Right lobe of liver (tissue), 6 donors: ENCODE data around the gene C6orf15. TPM values are rescaled to one million over a fixed set of nuclear protein-coding genes. Genes with fewer than 3 reads are reported as not detected.

Experiments
- ATAC-seq, 4 donors: fragments of 200-7000 bp; cut with Tn5 transposase; one replicate each; pipeline ENCODE4 v1.9.1; 2020; ENCODE audit warnings: mild to moderate bottlenecking in 4 of 4, moderate library complexity in 4 of 4
- DNase-seq, 3 donors: peaks; one replicate each; pipeline ENCODE4 v3.0.0-alpha.2; 2020
- H3K27ac ChIP-seq, 3 donors: fragments of 200-600 bp; one replicate each; pipeline ENCODE4 v1.8.0; 2022
- H3K27me3 ChIP-seq, 2 donors: fragments of 200-600 bp; one replicate each; pipeline ENCODE4 v1.8.0; 2022
- H3K36me3 ChIP-seq, 4 donors: fragments of 200-600 bp; sonication (generic) in 1 of 4; one replicate each; pipeline versions ENCODE4 v1.5.1 to v1.8.0; 2017 to 2022; ENCODE audit warnings: control low read depth in 1 of 4
- H3K4me1 ChIP-seq, 4 donors: fragments of 200-600 bp; sonication (generic) in 1 of 4; one replicate each; pipeline versions ENCODE4 v1.5.1 to v1.8.0; 2017 to 2022; ENCODE audit warnings: control low read depth in 1 of 4
- H3K4me3 ChIP-seq, 3 donors: fragments of 200-600 bp; one replicate each; pipeline ENCODE4 v1.8.0; 2022
- H3K9me3 ChIP-seq, 4 donors: fragments of 200-600 bp; sonication (generic) in 1 of 4; one replicate each; pipeline versions ENCODE4 v1.5.1 to v1.8.0; 2017 to 2022; ENCODE audit warnings: control low read depth in 1 of 4
- POLR2A ChIP-seq: fragments of 450-650 bp; IDR thresholded peaks from one replicate; pipeline ENCODE4 v1.6.1; 2017; ENCODE audit warnings: antibody characterized with exemption, mild to moderate bottlenecking
- WGBS: methylation state at CpG from one replicate; pipeline ENCODE4 v1.1.6; 2018; ENCODE audit warnings: low coverage, low lambda C conversion rate; ENCODE audit not compliant: insufficient coverage; ENCODE audit errors: missing lambda C conversion rate; 5-methylcytosine and 5-hydroxymethylcytosine counted together
- intact Hi-C, 2 donors: fragments of 100-400 bp; cut with DNase I; formaldehyde crosslinking; loops; one replicate each; pipeline versions ENCODE4 v1.11.2 to v1.14.1; 2022
- long read RNA-seq: library from polyadenylated mRNA; unstranded; transcript quantifications from one replicate; pipeline ENCODE4 v2.0.0, GENCODE V29; 2019
- total RNA-seq, 6 experiments: library from RNA; depleted of rRNA in 2 of 6; stranded (reverse); fragments of >200 nt in 2 of 6; fragmentation: NEBNext Ultra II Directional in 3 of 6; extraction: Animal tissue kit (Norgen Biotek cat#: 25700) in 3 of 6; gene quantifications; one replicate each; pipeline versions ENCODE4 v1.1.0 to v1.2.4, GENCODE V29; 2016 to 2023
- TF ChIP-seq, protein P1 (sequence below), 4 donors: fragments of 200-600 bp in 3 of 4; fragments of 450-650 bp in 1 of 4; IDR thresholded peaks; one replicate each; pipeline versions ENCODE4 v1.5.1 to v1.8.0; 2016 to 2022; ENCODE audit warnings: antibody characterized with exemption in 4 of 4, mild to moderate bottlenecking in 2 of 4
- donor health status: DM: no; HTN: yes; CAD: no.
- donor health status: DM: no; HTN: no; CAD: no.
- donor health status: DM: no; HTN: no; CAD: no.
- donor health status: DM: no; HTN: yes; CAD: no.
- donor health status: DM: no; HTN: yes; CAD: no.

Gene C6orf15
- not detected for total RNA-seq
- long read RNA-seq, result 0 reads

DNA sequence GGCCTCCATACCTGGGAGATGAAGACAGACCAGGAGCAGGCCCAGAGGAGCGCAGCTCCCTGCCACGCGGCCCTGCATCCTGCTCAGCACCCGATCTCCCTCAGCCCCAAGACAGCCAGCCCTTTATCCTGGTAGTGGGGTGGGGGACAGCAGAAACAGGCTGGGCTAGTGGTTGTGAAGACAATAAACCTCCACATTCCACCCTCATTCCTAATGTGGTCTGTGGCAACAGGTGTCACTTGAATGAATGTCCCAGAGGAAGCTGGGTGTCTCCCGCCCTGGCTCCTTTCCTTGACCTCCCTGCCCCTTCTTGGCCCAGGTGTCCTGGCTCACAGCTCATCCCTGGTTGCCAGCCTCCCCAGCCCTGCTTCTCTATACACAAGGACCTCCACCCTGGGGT, at the start of gene C6orf15:
TSS of gene C6orf15 (minus strand) at position 98 of the 400 bp plus-strand sequence. CDS start at position 78, 20 bp downstream.
- ATAC-seq (peak in 1 of 4 donors; percentile 10), DNase-seq (no peak)
- Histone ChIP-seq H3K27ac (no peak within 1 kb of the TSS), H3K9me3 (no peaks in the 10 kb centered on the region), H3K36me3 (no peaks in the 10 kb centered on the region), H3K4me3 (no peak within 1 kb of the TSS), H3K4me1 (no peaks in the 10 kb centered on the region), H3K27me3 (no peaks in the 10 kb centered on the region)
- intact Hi-C loops, result no loop called here
- TF ChIP-seq, protein P1, sequence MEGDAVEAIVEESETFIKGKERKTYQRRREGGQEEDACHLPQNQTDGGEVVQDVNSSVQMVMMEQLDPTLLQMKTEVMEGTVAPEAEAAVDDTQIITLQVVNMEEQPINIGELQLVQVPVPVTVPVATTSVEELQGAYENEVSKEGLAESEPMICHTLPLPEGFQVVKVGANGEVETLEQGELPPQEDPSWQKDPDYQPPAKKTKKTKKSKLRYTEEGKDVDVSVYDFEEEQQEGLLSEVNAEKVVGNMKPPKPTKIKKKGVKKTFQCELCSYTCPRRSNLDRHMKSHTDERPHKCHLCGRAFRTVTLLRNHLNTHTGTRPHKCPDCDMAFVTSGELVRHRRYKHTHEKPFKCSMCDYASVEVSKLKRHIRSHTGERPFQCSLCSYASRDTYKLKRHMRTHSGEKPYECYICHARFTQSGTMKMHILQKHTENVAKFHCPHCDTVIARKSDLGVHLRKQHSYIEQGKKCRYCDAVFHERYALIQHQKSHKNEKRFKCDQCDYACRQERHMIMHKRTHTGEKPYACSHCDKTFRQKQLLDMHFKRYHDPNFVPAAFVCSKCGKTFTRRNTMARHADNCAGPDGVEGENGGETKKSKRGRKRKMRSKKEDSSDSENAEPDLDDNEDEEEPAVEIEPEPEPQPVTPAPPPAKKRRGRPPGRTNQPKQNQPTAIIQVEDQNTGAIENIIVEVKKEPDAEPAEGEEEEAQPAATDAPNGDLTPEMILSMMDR (IDR thresholded peaks at IDR 0.05), result no peak
- no peak for TF ChIP-seq POLR2A
- 100% methylated on average over 1 of the region's 5 CpGs for WGBS

DNA sequence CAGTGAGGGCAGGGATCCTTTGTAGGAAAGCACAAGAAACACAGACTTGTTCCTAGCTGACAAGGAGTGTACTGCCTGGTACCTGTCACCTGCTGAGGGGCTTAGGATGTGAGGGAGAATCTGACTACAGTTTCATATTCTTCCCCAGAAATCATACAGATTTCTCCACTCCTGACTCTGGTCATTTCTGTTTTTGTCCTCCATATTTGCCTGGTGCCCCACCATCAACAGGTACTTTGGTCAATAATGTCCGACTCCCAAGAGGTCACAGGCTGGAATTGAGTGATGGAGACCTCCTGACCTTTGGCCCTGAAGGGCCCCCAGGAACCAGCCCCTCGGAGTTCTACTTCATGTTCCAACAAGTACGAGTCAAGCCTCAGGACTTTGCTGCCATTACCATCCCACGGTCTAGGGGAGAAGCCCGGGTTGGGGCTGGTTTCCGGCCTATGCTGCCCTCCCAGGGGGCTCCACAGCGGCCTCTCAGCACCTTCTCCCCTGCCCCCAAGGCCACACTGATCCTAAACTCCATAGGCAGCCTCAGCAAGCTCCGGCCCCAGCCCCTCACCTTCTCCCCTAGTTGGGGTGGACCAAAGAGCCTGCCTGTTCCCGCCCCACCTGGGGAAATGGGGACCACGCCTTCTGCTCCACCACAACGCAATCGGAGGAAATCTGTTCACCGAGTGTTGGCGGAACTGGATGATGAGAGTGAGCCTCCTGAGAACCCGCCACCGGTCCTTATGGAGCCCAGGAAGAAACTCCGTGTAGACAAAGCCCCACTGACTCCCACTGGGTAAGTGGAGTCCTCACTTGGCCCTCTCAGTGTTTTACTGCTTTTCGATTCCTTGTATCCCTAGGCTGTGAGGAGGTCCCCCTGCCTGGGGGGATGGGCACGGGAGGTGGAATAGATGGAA, 49.1 kb upstream of the C6orf15 start:
- WGBS, result 93% methylated on average over 12 of the region's 19 CpGs
- ATAC-seq (no peak), DNase-seq (no peak)
- H3K27ac ChIP-seq, result no peak overlapping the region
- no peaks in the 10 kb centered on the region for H3K9me3 ChIP-seq
- H3K4me3 ChIP-seq, result no peak overlapping the region
- H3K27me3 ChIP-seq, result no peaks in the 10 kb centered on the region
- intact Hi-C loops, result no loop called here
- peaks cover 0 to 8% (median 0%) of the 10 kb centered on the region in 4 donors for H3K4me1 ChIP-seq
- H3K36me3 ChIP-seq, result no peaks in the 10 kb centered on the region
- TF ChIP-seq, protein P1 (IDR thresholded peaks at IDR 0.05), result no peak
- no peak for TF ChIP-seq POLR2A

DNA sequence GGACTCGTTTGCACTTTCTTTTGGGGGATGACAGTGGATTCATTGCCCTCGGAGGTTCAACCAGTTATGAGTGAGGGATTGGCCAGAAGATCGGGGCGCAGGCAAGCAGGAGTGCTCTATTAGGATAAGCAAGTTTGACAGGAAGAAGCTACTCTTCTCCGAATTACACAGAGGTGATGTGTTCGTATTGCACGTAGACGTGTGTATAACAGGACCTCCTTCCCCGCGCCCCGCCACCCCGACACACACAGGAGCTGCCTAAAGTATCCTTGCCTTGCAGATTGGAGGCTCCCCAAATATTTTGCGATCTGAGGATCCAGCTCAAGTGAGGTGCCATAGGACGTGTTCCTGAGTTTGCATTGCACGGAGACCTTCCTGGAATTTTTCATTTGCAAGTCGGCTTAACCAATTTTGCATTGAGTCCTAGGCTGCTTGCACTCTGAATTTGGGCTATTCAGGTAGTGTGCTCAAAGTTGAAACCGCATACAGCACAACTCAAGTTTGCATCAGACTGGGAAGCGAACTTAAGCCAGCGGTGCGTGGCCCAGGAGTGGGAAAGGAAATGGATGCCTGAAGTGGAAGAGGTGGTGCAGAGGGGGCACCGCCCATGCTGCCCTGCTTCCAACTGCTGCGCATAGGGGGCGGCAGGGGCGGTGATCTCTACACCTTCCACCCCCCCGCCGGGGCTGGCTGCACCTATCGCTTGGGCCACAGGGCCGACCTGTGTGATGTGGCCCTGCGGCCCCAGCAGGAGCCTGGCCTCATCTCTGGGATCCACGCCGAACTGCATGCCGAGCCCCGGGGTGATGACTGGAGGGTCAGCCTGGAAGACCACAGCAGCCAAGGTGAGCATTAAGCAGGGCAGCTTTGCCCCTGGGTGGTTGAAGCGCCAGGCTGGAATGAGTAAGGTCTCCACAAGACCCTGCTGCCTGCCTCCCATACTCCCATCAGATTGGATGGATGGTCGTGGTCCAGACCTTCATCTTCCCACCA, 46.8 kb upstream of the C6orf15 start:
- no peaks in the 10 kb centered on the region for H3K9me3 ChIP-seq
- H3K4me3 ChIP-seq, result peak overlapping the region; percentile 58 to 69 (median 62)
- TF ChIP-seq, protein P1 (IDR thresholded peaks at IDR 0.05), result no peak
- TF ChIP-seq POLR2A, result no peak
- intact Hi-C loops, result no loop called here
- ATAC-seq (no peak), DNase-seq (no peak)
- peaks cover 0 to 8% (median 0%) of the 10 kb centered on the region in 4 donors for H3K4me1 ChIP-seq
- H3K27me3 ChIP-seq, result no peaks in the 10 kb centered on the region
- H3K27ac ChIP-seq, result no peak overlapping the region
- 5% methylated on average over 14 of the region's 35 CpGs for WGBS
- no peaks in the 10 kb centered on the region for H3K36me3 ChIP-seq

DNA sequence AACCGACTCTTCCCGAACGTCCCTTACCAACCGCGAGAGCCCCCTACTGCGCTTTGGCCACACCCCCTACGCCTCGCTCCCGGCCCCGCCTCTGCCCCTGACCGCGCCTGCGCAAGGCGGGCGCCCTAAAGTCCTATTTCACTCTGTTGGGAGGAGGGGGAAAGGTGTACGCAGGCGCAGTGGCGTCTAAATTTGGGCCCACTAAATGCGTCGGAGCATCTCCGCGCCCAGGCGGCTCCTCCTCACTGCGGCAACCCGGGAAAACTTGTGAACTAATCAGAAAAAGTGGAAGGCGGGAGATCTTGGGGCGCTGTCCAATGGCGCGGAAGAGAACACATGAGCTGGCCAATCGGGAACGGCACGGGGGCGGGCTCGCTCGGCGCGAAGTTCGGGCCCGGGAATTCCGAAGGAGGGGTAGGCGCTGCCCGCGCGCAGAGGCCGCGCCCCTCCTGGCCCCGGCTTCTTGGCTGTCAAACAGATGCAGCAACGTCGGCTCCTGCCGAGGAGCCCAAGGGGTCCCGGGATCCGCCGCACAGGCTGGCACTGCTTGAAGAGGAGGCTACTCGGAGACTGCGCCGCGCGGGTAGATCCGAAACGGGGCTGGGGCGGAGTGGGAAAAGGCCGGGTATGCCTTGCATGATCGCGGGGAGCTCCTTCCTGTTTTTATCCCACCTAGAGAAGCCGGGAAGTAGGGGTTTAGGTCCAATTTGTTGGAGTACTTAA, 45.9 kb upstream of the C6orf15 start, which contains the start of gene TCF19:
TSS of gene TCF19 (plus strand) at position 450 of the 723 bp plus-strand sequence. CDS start 881 bp downstream, outside the sequence.
- no peaks in the 10 kb centered on the region for H3K9me3 ChIP-seq
- H3K27ac ChIP-seq, result peak within 1 kb of the TSS in 2 of 3 donors; percentile 44 to 51
- H3K4me3 ChIP-seq, result peak within 1 kb of the TSS; percentile 58 to 69 (median 62)
- ATAC-seq, result peak; percentile 94 to 97 (median 96)
- no peaks in the 10 kb centered on the region for H3K36me3 ChIP-seq
- DNase-seq, result peak; percentile 99 to 100 (median 99)
- H3K27me3 ChIP-seq, result no peaks in the 10 kb centered on the region
- intact Hi-C loops, result no loop called here
- TF ChIP-seq POLR2A, result no peak
- TF ChIP-seq, protein P1 (IDR thresholded peaks at IDR 0.05), result no peak
- peaks cover 0 to 6% (median 0%) of the 10 kb centered on the region in 4 donors for H3K4me1 ChIP-seq
- 0% methylated on average over 24 of the region's 65 CpGs for WGBS
